ENCODE data around the gene TMEM91. TPM values are rescaled to one million over a fixed set of nuclear protein-coding genes. Genes with fewer than 3 reads are reported as not detected.

The TMEM91 gene
- total RNA-seq, 1 donor from 2014 or later, result 14.3 TPM

DNA sequence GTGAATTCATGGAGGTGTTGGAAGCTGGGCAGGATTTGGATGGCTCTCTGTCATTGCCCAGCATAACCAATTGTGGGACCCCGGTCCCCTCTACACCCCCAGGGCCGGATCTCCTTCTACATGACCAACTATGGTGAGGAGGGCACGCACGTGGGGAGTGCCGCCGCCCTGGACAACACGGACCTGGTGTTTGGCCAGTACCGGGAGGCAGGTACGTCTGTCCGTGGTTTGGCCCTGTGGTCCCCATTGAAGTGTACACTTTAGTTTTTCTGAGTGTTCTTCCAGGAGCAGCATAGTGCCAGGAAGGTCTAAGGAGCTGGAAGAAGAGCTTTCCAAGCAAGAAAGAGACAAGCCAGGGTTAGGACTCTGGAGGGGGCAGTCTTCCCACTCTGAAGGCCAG lies 37.6 kb downstream of the TMEM91 start:
- Mint-ChIP-seq H3K4me1 (ENCODE audit: low read depth) (peaks cover 10% of the 10 kb centered on the region), H3K9me3 (ENCODE audit: low read depth) (no peaks in the 10 kb centered on the region), H3K4me3 (ENCODE audit: low read depth) (no peak overlapping the region), H3K27me3 (no peaks in the 10 kb centered on the region), H3K36me3 (ENCODE audit: insufficient read depth) (peaks cover 8% of the 10 kb centered on the region), H3K27ac (no peak overlapping the region)
- no peak for TF ChIP-seq CTCF (IDR thresholded peaks at IDR 0.05; ENCODE audit: unreplicated experiment)
- no peak for DNase-seq (ENCODE audit: low spot score, unreplicated experiment)

DNA sequence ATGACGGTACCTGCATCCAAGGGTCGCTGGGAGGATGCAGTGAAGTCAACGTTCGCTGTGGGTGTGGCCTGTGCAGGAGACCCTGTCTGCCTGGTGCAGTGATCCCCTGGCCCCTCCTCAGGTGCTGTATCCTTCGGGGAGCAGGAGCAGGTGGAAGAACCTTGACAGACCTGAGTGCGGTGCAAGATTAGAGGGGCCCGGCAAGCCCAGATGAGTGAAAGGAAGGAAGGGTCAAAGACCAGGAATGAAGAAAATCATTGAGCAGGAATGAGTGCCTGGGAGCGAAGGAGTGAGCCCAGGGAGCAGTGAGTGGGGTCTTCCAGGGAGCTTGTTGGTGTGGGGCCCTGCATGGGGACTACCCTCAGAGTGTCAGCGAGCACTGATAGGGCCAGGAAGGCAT lies 38.1 kb downstream of the TMEM91 start:
- H3K4me3 Mint-ChIP-seq (ENCODE audit: low read depth), result no peak overlapping the region
- peaks cover 11% of the 10 kb centered on the region for H3K36me3 Mint-ChIP-seq (ENCODE audit: insufficient read depth)
- no peak for TF ChIP-seq CTCF (IDR thresholded peaks at IDR 0.05; ENCODE audit: unreplicated experiment)
- peaks cover 5% of the 10 kb centered on the region for H3K4me1 Mint-ChIP-seq (ENCODE audit: low read depth)
- H3K27me3 Mint-ChIP-seq, result no peaks in the 10 kb centered on the region
- no peak for DNase-seq (ENCODE audit: low spot score, unreplicated experiment)
- H3K9me3 Mint-ChIP-seq (ENCODE audit: low read depth), result no peaks in the 10 kb centered on the region
- peak overlapping the region; percentile 47 for H3K27ac Mint-ChIP-seq

DNA sequence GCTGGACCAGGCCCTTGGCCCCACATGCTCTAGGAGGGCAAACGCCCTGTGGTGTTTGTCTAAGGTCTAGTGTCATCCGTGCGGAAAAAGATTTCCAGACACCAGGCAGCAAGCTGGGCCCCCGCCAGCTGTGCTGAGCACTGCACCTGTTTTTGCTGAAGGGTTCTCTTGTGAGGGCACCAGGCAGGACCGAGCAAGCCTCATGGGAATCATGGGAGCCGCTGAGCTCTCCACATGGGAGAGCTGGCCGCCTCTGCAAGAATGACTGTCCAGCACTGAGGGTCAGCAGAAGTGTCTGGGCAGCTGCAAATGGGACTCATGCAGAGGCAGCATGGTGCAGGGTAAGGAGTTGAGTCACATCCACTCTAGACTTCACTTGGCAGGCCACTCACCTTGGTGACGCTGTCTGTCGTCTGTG lies 38.8 kb downstream of the TMEM91 start:
- Mint-ChIP-seq H3K9me3 (ENCODE audit: low read depth) (no peaks in the 10 kb centered on the region), H3K4me1 (ENCODE audit: low read depth) (peaks cover 1% of the 10 kb centered on the region), H3K36me3 (ENCODE audit: insufficient read depth) (peaks cover 11% of the 10 kb centered on the region), H3K27me3 (no peaks in the 10 kb centered on the region), H3K27ac (no peak overlapping the region), H3K4me3 (ENCODE audit: low read depth) (no peak overlapping the region)
- TF ChIP-seq CTCF (IDR thresholded peaks at IDR 0.05; ENCODE audit: unreplicated experiment), result no peak
- DNase-seq (ENCODE audit: low spot score, unreplicated experiment), result no peak

DNA sequence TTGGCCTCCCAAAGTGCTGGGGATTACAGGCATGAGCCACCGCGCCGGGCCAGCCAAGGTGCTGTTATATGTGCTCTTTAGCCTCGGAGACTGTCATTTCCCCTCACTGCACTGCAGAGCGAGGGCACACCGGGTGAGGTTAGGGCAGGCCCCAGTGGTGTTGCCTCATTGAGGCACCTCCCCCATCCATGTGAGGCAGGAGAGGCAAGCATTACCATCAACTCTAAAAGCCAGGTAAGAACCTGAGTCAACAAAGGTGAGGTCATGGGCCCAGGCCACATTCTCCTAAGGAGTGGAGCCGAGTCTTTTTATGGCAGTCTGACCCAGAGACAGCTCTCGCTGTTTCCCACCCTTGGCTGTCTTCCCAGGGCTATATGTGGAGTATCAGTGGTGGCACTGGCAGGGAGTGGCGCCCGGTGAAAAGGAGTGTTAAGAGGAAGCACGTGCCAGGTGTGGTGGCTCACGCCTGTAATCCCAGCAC lies 39.9 kb downstream of the TMEM91 start:
- no peak for DNase-seq (ENCODE audit: low spot score, unreplicated experiment)
- Mint-ChIP-seq H3K4me3 (ENCODE audit: low read depth) (no peak overlapping the region), H3K27ac (peak overlapping the region; percentile 80), H3K4me1 (ENCODE audit: low read depth) (peaks cover 1% of the 10 kb centered on the region), H3K9me3 (ENCODE audit: low read depth) (no peaks in the 10 kb centered on the region), H3K27me3 (no peaks in the 10 kb centered on the region), H3K36me3 (ENCODE audit: insufficient read depth) (peaks cover 11% of the 10 kb centered on the region)
- no peak for TF ChIP-seq CTCF (IDR thresholded peaks at IDR 0.05; ENCODE audit: unreplicated experiment)

DNA sequence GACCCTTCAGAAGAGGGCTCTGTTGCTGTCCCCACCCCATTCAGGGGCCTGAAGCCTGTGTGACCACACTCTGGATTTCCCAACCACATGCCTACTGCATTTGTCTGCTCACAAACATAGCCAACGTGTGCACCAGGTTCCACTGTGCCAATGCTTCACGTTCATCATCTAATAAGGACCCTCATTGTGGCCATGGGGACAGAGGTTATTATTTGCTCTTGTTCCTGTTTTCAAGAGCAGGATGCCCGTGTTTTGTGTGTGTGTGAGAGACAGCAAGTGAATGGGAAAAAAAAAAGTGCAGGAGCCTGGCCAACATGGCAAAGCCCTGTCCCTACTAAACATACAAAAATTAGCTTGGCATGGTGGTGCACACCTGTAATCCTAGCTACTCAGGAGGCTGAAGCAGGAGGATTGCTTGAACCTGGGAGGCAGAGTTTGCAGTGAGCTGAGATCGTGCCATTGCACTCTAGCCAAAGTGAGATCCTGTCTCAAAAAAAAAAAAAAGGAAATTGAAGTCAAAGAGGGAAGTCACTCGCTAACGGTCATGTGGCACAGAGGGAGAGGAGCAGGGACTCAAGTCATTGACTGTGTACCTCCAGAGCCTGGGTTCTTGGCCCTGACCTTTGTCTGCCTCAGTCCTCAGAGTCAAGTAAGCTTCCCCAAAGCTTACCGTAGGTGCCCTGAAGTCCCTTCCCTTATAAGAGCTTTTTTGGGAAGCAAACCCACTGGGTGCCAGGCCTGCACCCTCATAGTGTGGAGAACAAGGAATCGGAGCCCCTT lies 44.0 kb downstream of the TMEM91 start:
- DNase-seq (ENCODE audit: low spot score, unreplicated experiment), result no peak
- H3K27ac Mint-ChIP-seq, result no peak overlapping the region
- no peaks in the 10 kb centered on the region for H3K27me3 Mint-ChIP-seq

More for the DNA sequence above, 44.0 kb downstream of the TMEM91 start:
- no peaks in the 10 kb centered on the region for H3K9me3 Mint-ChIP-seq (ENCODE audit: low read depth)
- TF ChIP-seq CTCF (IDR thresholded peaks at IDR 0.05; ENCODE audit: unreplicated experiment), result no peak
- no peak overlapping the region for H3K4me3 Mint-ChIP-seq (ENCODE audit: low read depth)
- no peaks in the 10 kb centered on the region for H3K4me1 Mint-ChIP-seq (ENCODE audit: low read depth)
- H3K36me3 Mint-ChIP-seq (ENCODE audit: insufficient read depth), result peaks cover 11% of the 10 kb centered on the region
